ENCODE results near the gene HTR7. TPM values are rescaled to one million over a fixed set of nuclear protein-coding genes. Genes with fewer than 3 reads are reported as not detected.
A peak's percentile ranks its signal among the peaks of the same experiment; 100 is the strongest.

HTR7 gene
- total RNA-seq, 1 experiment from 2014 or later: not detected

GRCh38 chr10:90866050-90866598 lies 8.3 kb upstream of the HTR7 start:
- Mint-ChIP-seq H3K27me3 (ENCODE audit: insufficient read depth, unreplicated experiment) (peaks cover 14% of the 10 kb centered on the region), H3K27ac (ENCODE audit: unreplicated experiment) (no peak overlapping the region), H3K4me3 (ENCODE audit: unreplicated experiment) (no peak overlapping the region), H3K4me1 (ENCODE audit: low read depth, unreplicated experiment) (no peaks in the 10 kb centered on the region), H3K9me3 (ENCODE audit: unreplicated experiment) (peaks cover 15% of the 10 kb centered on the region), H3K36me3 (ENCODE audit: insufficient read depth, unreplicated experiment) (no peaks in the 10 kb centered on the region)
- Histone ChIP-seq H3K4me1 (no peaks in the 10 kb centered on the region), H3K36me3 (ENCODE audit: control insufficient read depth, insufficient read depth, low read length) (no peaks in the 10 kb centered on the region), H3K9me3 (peaks cover 8% of the 10 kb centered on the region; the same call in 1 of the 2 replicates), H3K27me3 (replicated peaks; ENCODE audit: control insufficient read depth, insufficient read depth, low read length) (no peaks in the 10 kb centered on the region), H3K4me3 (ENCODE audit: low read depth, low read length) (no peak overlapping the region)
- no peak for DNase-seq
- ChIA-PET CTCF (interaction anchor here (0.7 to 1.0 kb wide), 5 partner anchors 26 to 121 kb away, joined by 3 to 5 read pairs (median 4); no protein-coding TSS in a partner anchor), POLR2A (interaction anchor here (0.7 kb wide), 1 partner anchor 55 kb away, joined by 3 read pairs; the partner anchor contains the start of gene ANKRD1)
- TF ChIP-seq CTCF (IDR thresholded peaks at IDR 0.05; ENCODE audit: insufficient read depth in 1 of 2, low read depth in 1 of 2, low read length in 1 of 2, severe bottlenecking in 1 of 2, unreplicated experiment in 1 of 2): no peak
- no TSS peak for BruUV-seq (replicated peaks)
- intact Hi-C loops (cut with micrococcal nuclease; ENCODE audit: unreplicated experiment): no loop called here

- peak in 1 of 2 experiments; percentile 16 for DNase-seq
- Histone ChIP-seq H3K4me1 (no peaks in the 10 kb centered on the region), H3K36me3 (ENCODE audit: control insufficient read depth, insufficient read depth, low read length) (no peaks in the 10 kb centered on the region), H3K9me3 (peaks cover 8% of the 10 kb centered on the region; the same call in 1 of the 2 replicates), H3K27me3 (replicated peaks; ENCODE audit: control insufficient read depth, insufficient read depth, low read length) (no peaks in the 10 kb centered on the region), H3K4me3 (ENCODE audit: low read depth, low read length) (no peak overlapping the region)
- BruUV-seq (replicated peaks): no TSS peak
- Mint-ChIP-seq H3K4me3 (ENCODE audit: unreplicated experiment) (no peak overlapping the region), H3K4me1 (ENCODE audit: low read depth, unreplicated experiment) (no peaks in the 10 kb centered on the region), H3K9me3 (ENCODE audit: unreplicated experiment) (peaks cover 15% of the 10 kb centered on the region), H3K36me3 (ENCODE audit: insufficient read depth, unreplicated experiment) (no peaks in the 10 kb centered on the region), H3K27ac (ENCODE audit: unreplicated experiment) (no peak overlapping the region), H3K27me3 (ENCODE audit: insufficient read depth, unreplicated experiment) (peaks cover 18% of the 10 kb centered on the region)
- peak; percentile 29 to 40 for TF ChIP-seq CTCF (IDR thresholded peaks at IDR 0.05; ENCODE audit: insufficient read depth in 1 of 2, low read depth in 1 of 2, low read length in 1 of 2, severe bottlenecking in 1 of 2, unreplicated experiment in 1 of 2)
- intact Hi-C loops (cut with micrococcal nuclease; ENCODE audit: unreplicated experiment): no loop called here
- POLR2A ChIA-PET: interaction anchor here (0.7 kb wide), 1 partner anchor 56 kb away, joined by 3 read pairs; the partner anchor contains the start of gene ANKRD1
- CTCF ChIA-PET: interaction anchor here (0.7 to 1.0 kb wide), 5 partner anchors 27 to 120 kb away, joined by 3 to 5 read pairs (median 4); no protein-coding TSS in a partner anchor
These were observed 7.6 kb upstream of the HTR7 start for GRCh38 chr10:90865401-90865800.

- Histone ChIP-seq H3K4me1 (no peaks in the 10 kb centered on the region), H3K9me3 (no peaks in the 10 kb centered on the region), H3K27me3 (replicated peaks; ENCODE audit: control insufficient read depth, insufficient read depth, low read length) (no peaks in the 10 kb centered on the region), H3K4me3 (ENCODE audit: low read depth, low read length) (no peak overlapping the region), H3K36me3 (ENCODE audit: control insufficient read depth, insufficient read depth, low read length) (no peaks in the 10 kb centered on the region)
- no peak overlapping the region for H3K4me3 Mint-ChIP-seq (ENCODE audit: unreplicated experiment)
- peaks cover 18% of the 10 kb centered on the region for H3K27me3 Mint-ChIP-seq (ENCODE audit: insufficient read depth, unreplicated experiment)
- intact Hi-C loops (cut with micrococcal nuclease; ENCODE audit: unreplicated experiment): loop anchor here (1.0 kb wide), 2 partner anchors 112 to 1070 kb away; no protein-coding TSS in a partner anchor
- no peak overlapping the region for H3K27ac Mint-ChIP-seq (ENCODE audit: unreplicated experiment)
- ChIA-PET POLR2A (no interaction called here), CTCF (interaction anchor here (1.3 kb wide), 1 partner anchor 113 kb away, joined by 3 read pairs; no protein-coding TSS in a partner anchor)
- H3K36me3 Mint-ChIP-seq (ENCODE audit: insufficient read depth, unreplicated experiment): no peaks in the 10 kb centered on the region
- no peaks in the 10 kb centered on the region for H3K4me1 Mint-ChIP-seq (ENCODE audit: low read depth, unreplicated experiment)
- TF ChIP-seq CTCF (IDR thresholded peaks at IDR 0.05; ENCODE audit: insufficient read depth in 1 of 2, low read depth in 1 of 2, low read length in 1 of 2, severe bottlenecking in 1 of 2, unreplicated experiment in 1 of 2): peak; percentile 78 to 80
- BruUV-seq (replicated peaks): no TSS peak
- no peaks in the 10 kb centered on the region for H3K9me3 Mint-ChIP-seq (ENCODE audit: unreplicated experiment)
- DNase-seq: peak in 1 of 2 experiments; percentile 33
These were observed 5.2 kb upstream of the HTR7 start for GRCh38 chr10:90862908-90863514.

All from Caco-2 (cell line).